Measurements from ENCODE around the gene KCNN3. TPM values are rescaled to one million over a fixed set of nuclear protein-coding genes. Genes with fewer than 3 reads are reported as not detected.

Gene KCNN3
- total RNA-seq, 2 experiments from 2014 or later: 0.11 TPM; not detected in 1

Other genes starting within 250 kb of the KCNN3 start
- 10 to 100 TPM; 32.3 to 33.2 TPM for gene PMVK, start 66.4 kb upstream of the KCNN3 start, total RNA-seq
- gene PBXIP1, start 85.8 kb upstream of the KCNN3 start, total RNA-seq: 10 to 100 TPM; 17.7 to 19.4 TPM
- 10 to 100 TPM; 21.2 to 21.8 TPM for gene PYGO2, start 91.5 kb upstream of the KCNN3 start, total RNA-seq
- gene SHC1, start 100.5 kb upstream of the KCNN3 start, total RNA-seq: 10 to 100 TPM; 32.3 to 34.2 TPM
- 100 to 1,000 TPM; 172 to 173 TPM for gene CKS1B, start 104.4 kb upstream of the KCNN3 start, total RNA-seq
- gene FLAD1, start 113.1 kb upstream of the KCNN3 start, total RNA-seq: 10 to 100 TPM; 31.5 to 32.9 TPM
- not detected for gene LENEP, start 123.3 kb upstream of the KCNN3 start, total RNA-seq
- gene ZBTB7B, start 132.5 kb upstream of the KCNN3 start, total RNA-seq: 10 to 100 TPM; 26.3 to 26.5 TPM
- gene DCST2, start 163.5 kb upstream of the KCNN3 start, total RNA-seq: under 1 TPM; 0.20 to 0.36 TPM
- not detected for gene DCST1, start 163.5 kb upstream of the KCNN3 start, total RNA-seq
- gene ADAM15, start 181.0 kb upstream of the KCNN3 start, total RNA-seq: 10 to 100 TPM; 36.4 to 37.2 TPM
- 1 to 10 TPM; 7.1 to 7.8 TPM for gene EFNA4, start 193.5 kb upstream of the KCNN3 start, total RNA-seq
- gene EFNA3, start 208.6 kb upstream of the KCNN3 start, total RNA-seq: 1 to 10 TPM; 5.1 to 8.6 TPM

Data from activated CD8-positive, alpha-beta T cell treated with anti-CD3 and anti-CD28 coated beads for 36 hours (primary cell).